Measurements from ENCODE around the gene PIGQ. TPM values are rescaled to one million over a fixed set of nuclear protein-coding genes. Genes with fewer than 3 reads are reported as not detected.

PIGQ gene
- 100 to 1,000 TPM in 1 of 2 donors, 10 to 100 TPM in 1; 95.4 to 123 TPM for total RNA-seq
- 80.5 TPM for polyA plus RNA-seq (ENCODE audit: insufficient read depth, low read depth, low replicate concordance)
- long read RNA-seq, donor 1, transcript PIGQ-216 (1 exons, 1,046 nt) = major isoform, 8 of 18 reads
- long read RNA-seq, donor 1, partial matches to known transcripts = 0 of 18 reads
- long read RNA-seq, donor 1, other reads (novel, unspliced or antisense) = 0 of 18 reads
- long read RNA-seq, donor 2, transcript PIGQ-216 (1 exons, 1,046 nt) = major isoform, 10 of 17 reads
- long read RNA-seq, donor 2, partial matches to known transcripts = 0 of 17 reads
- long read RNA-seq, donor 2, other reads (novel, unspliced or antisense) = 0 of 17 reads

DNA sequence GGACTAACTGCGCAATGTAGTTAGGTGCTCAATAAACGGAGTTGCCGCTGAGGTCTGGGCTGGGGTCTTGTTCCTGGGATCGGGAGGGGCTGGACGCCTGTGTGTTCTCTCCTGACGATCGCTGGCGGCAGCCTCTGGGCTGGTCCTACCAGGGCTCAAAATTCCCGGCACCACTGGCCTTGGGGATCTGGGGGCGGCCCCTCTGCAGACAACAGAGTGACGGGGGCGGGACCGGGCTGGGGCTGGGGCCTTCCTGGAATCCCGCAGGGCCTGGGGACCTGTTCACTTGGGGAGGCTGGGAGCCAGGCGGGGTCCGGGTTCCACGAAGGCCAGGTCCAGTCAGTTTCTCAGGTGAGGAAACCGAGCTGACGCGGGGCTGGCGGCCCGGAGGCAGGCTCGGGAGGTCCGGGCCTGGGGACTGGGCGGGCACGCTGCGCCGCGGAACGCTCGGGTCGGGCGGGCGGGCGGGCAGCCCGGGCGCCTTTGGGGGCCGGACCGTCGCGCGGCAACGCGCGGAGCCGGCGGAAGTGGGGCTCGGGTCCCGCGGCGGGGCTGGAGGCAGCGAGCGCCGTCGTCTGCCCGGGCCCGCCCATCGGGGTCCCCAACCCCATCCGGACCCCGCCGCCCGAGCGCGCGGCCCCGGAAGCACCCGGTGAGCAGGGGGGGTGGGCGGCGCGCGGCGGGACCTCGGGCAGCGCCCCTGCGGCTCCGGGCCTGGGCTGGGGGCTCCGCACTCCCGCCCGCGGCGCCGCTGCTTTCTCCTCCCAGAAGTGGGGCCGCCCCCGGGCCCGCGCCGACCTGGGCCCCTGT is at the start of gene PIGQ:
Gene PIGQ (plus strand): TSS at position 524 of the 810 bp plus-strand sequence. CDS start 4,107 bp downstream, outside the sequence.
- WGBS, 2 donors = 1% methylated on average over 35 to 62 of the region's 87 CpGs
- no peak for TF ChIP-seq POLR2A (IDR thresholded peaks at IDR 0.05)
- TF ChIP-seq, protein P1, sequence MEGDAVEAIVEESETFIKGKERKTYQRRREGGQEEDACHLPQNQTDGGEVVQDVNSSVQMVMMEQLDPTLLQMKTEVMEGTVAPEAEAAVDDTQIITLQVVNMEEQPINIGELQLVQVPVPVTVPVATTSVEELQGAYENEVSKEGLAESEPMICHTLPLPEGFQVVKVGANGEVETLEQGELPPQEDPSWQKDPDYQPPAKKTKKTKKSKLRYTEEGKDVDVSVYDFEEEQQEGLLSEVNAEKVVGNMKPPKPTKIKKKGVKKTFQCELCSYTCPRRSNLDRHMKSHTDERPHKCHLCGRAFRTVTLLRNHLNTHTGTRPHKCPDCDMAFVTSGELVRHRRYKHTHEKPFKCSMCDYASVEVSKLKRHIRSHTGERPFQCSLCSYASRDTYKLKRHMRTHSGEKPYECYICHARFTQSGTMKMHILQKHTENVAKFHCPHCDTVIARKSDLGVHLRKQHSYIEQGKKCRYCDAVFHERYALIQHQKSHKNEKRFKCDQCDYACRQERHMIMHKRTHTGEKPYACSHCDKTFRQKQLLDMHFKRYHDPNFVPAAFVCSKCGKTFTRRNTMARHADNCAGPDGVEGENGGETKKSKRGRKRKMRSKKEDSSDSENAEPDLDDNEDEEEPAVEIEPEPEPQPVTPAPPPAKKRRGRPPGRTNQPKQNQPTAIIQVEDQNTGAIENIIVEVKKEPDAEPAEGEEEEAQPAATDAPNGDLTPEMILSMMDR (IDR thresholded peaks at IDR 0.05) = no peak
- Histone ChIP-seq H3K4me3 (peak within 1 kb of the TSS; percentile 66 to 90), H3K36me3 (ENCODE audit: low read depth, missing control alignments) (no peaks in the 10 kb centered on the region), H3K27me3 (no peaks in the 10 kb centered on the region), H3K9me3 (no peaks in the 10 kb centered on the region), H3K4me1 (peaks cover 53% of the 10 kb centered on the region), H3K27ac (peak within 1 kb of the TSS; percentile 79 to 82)
- peak; percentile 89 for DNase-seq
- intact Hi-C loops (cut with DNase I; ENCODE audit: low total_unique reads) = no loop called here

DNA sequence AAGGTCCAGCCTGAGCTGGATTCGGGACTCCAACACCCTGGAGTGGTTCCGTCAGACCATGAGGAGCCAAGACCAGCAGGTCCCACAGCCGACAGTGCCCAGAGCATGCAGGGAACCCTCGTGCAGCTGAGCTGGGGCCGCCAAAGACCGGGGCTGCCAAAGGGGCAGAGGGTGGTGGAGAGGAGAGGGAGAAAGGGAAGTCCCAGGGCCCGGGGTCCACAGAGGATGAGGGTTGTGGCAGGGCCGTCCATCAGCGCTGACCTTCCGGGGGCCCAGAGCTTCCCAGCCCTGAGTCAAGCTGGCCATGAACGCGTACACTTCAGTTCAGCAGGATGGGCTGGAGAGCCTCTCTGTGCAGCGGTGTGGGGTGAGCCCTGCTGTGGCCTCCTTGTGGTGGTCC is 48.9 kb upstream of the PIGQ start:
- Histone ChIP-seq H3K27ac (no peak overlapping the region), H3K9me3 (no peaks in the 10 kb centered on the region), H3K4me1 (peaks cover 7% of the 10 kb centered on the region), H3K36me3 (ENCODE audit: low read depth, missing control alignments) (no peaks in the 10 kb centered on the region), H3K27me3 (no peaks in the 10 kb centered on the region), H3K4me3 (no peak overlapping the region)
- TF ChIP-seq, protein P1 (IDR thresholded peaks at IDR 0.05) = no peak
- no peak for TF ChIP-seq POLR2A (IDR thresholded peaks at IDR 0.05)
- intact Hi-C loops (cut with DNase I; ENCODE audit: low total_unique reads) = no loop called here
- WGBS, 2 donors = 91 to 97% methylated on average over 8 to 11 of the region's 13 CpGs
- no peak for DNase-seq

GRCh38 chr16:521381-522210 is 48.2 kb upstream of the PIGQ start:
- H3K4me1 ChIP-seq = peaks cover 12% of the 10 kb centered on the region
- WGBS, 2 donors = 83 to 84% methylated on average over 19 to 34 of the region's 34 CpGs
- TF ChIP-seq, protein P1 (IDR thresholded peaks at IDR 0.05) = no peak
- TF ChIP-seq POLR2A (IDR thresholded peaks at IDR 0.05) = no peak
- intact Hi-C loops (cut with DNase I; ENCODE audit: low total_unique reads) = no loop called here
- H3K4me3 ChIP-seq = no peak overlapping the region
- no peaks in the 10 kb centered on the region for H3K36me3 ChIP-seq (ENCODE audit: low read depth, missing control alignments)
- no peaks in the 10 kb centered on the region for H3K27me3 ChIP-seq
- no peak overlapping the region for H3K27ac ChIP-seq
- no peaks in the 10 kb centered on the region for H3K9me3 ChIP-seq
- no peak for DNase-seq

DNA sequence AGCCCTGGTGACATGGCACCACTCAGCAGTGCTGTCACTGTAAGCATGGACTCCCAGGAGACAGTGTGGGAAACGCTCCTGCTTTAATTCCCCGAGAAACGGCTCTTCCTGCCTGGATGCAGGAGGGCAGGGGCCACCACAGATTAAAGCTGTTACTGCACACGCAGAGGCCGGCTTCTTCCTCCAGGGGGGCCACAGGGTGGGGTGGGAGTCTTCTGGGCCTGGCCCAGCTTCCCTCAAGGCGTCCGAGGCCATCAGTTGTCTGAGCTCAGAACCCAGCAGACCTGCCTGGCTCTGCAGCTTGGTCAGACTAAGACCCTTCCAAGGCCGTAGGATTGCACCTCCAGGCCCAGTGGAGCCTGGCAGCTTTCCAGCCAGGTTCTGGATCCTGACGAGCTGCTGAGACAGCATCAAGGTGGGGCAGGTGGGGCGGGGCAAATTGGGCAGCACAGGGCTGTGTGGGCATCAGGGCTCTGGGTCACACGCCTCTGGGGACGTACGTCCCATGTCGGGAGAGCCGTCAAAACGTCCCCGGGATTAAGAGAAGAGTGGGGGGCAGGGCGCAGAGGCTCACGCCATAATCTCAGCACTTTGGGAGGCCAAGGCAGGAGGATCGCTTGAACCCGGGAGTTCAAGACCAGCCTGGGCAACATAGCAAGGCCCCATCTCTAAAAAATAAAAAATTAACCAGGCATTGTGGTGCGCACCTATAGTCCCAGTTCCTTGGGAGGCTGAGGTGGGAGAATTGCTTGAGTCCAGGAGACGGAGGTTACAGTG is 47.3 kb upstream of the PIGQ start:
- Histone ChIP-seq H3K4me3 (no peak overlapping the region), H3K4me1 (peaks cover 12% of the 10 kb centered on the region), H3K27ac (no peak overlapping the region), H3K9me3 (no peaks in the 10 kb centered on the region), H3K27me3 (no peaks in the 10 kb centered on the region), H3K36me3 (ENCODE audit: low read depth, missing control alignments) (no peaks in the 10 kb centered on the region)
- 84 to 86% methylated on average over 18 to 23 of the region's 23 CpGs for WGBS, 2 donors
- no peak for TF ChIP-seq POLR2A (IDR thresholded peaks at IDR 0.05)
- TF ChIP-seq, protein P1 (IDR thresholded peaks at IDR 0.05) = no peak
- intact Hi-C loops (cut with DNase I; ENCODE audit: low total_unique reads) = no loop called here
- DNase-seq = no peak

All from testis (tissue), 5 donors.